ENCODE data around the gene ALPL. TPM values are rescaled to one million over a fixed set of nuclear protein-coding genes. Genes with fewer than 3 reads are reported as not detected.

The ALPL gene
- total RNA-seq, 1 donor from 2014 or later = 123 TPM

- peaks cover 22% of the 10 kb centered on the region for H3K4me1 ChIP-seq
- TF ChIP-seq, protein P1, sequence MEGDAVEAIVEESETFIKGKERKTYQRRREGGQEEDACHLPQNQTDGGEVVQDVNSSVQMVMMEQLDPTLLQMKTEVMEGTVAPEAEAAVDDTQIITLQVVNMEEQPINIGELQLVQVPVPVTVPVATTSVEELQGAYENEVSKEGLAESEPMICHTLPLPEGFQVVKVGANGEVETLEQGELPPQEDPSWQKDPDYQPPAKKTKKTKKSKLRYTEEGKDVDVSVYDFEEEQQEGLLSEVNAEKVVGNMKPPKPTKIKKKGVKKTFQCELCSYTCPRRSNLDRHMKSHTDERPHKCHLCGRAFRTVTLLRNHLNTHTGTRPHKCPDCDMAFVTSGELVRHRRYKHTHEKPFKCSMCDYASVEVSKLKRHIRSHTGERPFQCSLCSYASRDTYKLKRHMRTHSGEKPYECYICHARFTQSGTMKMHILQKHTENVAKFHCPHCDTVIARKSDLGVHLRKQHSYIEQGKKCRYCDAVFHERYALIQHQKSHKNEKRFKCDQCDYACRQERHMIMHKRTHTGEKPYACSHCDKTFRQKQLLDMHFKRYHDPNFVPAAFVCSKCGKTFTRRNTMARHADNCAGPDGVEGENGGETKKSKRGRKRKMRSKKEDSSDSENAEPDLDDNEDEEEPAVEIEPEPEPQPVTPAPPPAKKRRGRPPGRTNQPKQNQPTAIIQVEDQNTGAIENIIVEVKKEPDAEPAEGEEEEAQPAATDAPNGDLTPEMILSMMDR (IDR thresholded peaks at IDR 0.05) = no peak
- no peak overlapping the region for H3K4me3 ChIP-seq
Observed at GRCh38 chr1:21619375-21619947, 110.2 kb downstream of the ALPL start.

DNA sequence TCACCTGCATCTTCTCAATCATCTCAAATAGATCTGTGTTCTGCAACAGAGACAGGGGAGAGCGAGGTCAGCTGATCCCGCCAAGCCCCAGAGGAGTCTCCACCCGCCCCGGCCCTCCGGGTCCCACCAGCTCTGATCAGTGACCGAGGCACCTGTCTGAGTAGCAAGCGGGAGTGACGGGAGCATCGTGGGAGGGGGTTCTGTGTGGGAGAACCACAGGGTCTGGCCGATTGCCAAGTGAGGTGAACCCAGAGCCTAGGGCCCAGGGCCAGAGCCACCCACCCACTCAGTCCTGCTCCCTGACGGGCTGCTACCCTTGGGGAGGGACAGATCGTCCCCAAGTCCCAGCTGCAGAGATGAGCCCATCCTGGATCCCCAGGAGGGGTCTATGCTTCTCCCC lies 110.8 kb downstream of the ALPL start:
- TF ChIP-seq, protein P1 (IDR thresholded peaks at IDR 0.05) = no peak
- intact Hi-C loops (cut with DNase I) = no loop called here
- no peaks in the 10 kb centered on the region for H3K36me3 ChIP-seq
- H3K27me3 ChIP-seq (ENCODE audit: low read depth) = peaks cover 39% of the 10 kb centered on the region
- peaks cover 26% of the 10 kb centered on the region for H3K4me1 ChIP-seq
- H3K9me3 ChIP-seq = no peaks in the 10 kb centered on the region
- peak overlapping the region; percentile 54 for H3K4me3 ChIP-seq
- DNase-seq (no peak), ATAC-seq (no peak)
- no peak overlapping the region for H3K27ac ChIP-seq

More at GRCh38 chr1:21619375-21619947, 110.2 kb downstream of the ALPL start:
- Histone ChIP-seq H3K36me3 (no peaks in the 10 kb centered on the region), H3K27ac (no peak overlapping the region), H3K27me3 (ENCODE audit: low read depth) (peaks cover 39% of the 10 kb centered on the region), H3K9me3 (no peaks in the 10 kb centered on the region)
- no peak for ATAC-seq
- DNase-seq = no peak
- intact Hi-C loops (cut with DNase I) = no loop called here

- H3K4me1 ChIP-seq = peaks cover 26% of the 10 kb centered on the region
- no peak for DNase-seq
- no peak for ATAC-seq
- TF ChIP-seq, protein P1 (IDR thresholded peaks at IDR 0.05) = no peak
- no peaks in the 10 kb centered on the region for H3K36me3 ChIP-seq
- intact Hi-C loops (cut with DNase I) = no loop called here
- H3K9me3 ChIP-seq = no peaks in the 10 kb centered on the region
- H3K27ac ChIP-seq = no peak overlapping the region
- H3K4me3 ChIP-seq = peak overlapping the region; percentile 54
- peaks cover 39% of the 10 kb centered on the region for H3K27me3 ChIP-seq (ENCODE audit: low read depth)
Observed at GRCh38 chr1:21620496-21620895, 111.3 kb downstream of the ALPL start.

GRCh38 chr1:21621051-21621450 lies 111.8 kb downstream of the ALPL start:
- ATAC-seq (no peak), DNase-seq (no peak)
- peaks cover 39% of the 10 kb centered on the region for H3K27me3 ChIP-seq (ENCODE audit: low read depth)
- peak overlapping the region; percentile 54 for H3K4me3 ChIP-seq
- H3K9me3 ChIP-seq = no peaks in the 10 kb centered on the region
- H3K36me3 ChIP-seq = no peaks in the 10 kb centered on the region
- intact Hi-C loops (cut with DNase I) = no loop called here
- TF ChIP-seq, protein P1 (IDR thresholded peaks at IDR 0.05) = no peak
- H3K27ac ChIP-seq = no peak overlapping the region
- peaks cover 26% of the 10 kb centered on the region for H3K4me1 ChIP-seq

GRCh38 chr1:21621761-21622436 lies 112.7 kb downstream of the ALPL start:
- H3K9me3 ChIP-seq = no peaks in the 10 kb centered on the region
- no peak overlapping the region for H3K27ac ChIP-seq
- TF ChIP-seq, protein P1 (IDR thresholded peaks at IDR 0.05) = no peak
- H3K36me3 ChIP-seq = no peaks in the 10 kb centered on the region
- intact Hi-C loops (cut with DNase I) = no loop called here
- peaks cover 39% of the 10 kb centered on the region for H3K27me3 ChIP-seq (ENCODE audit: low read depth)
- DNase-seq = no peak
- H3K4me1 ChIP-seq = peaks cover 26% of the 10 kb centered on the region
- no peak for ATAC-seq
- H3K4me3 ChIP-seq = peak overlapping the region; percentile 54

Measured in lower lobe of right lung (tissue), 2 donors.